ENCODE results near the gene SCYL3. TPM values are rescaled to one million over a fixed set of nuclear protein-coding genes. Genes with fewer than 3 reads are reported as not detected.

Gene SCYL3
- total RNA-seq, 4 donors from 2014 or later = 12.3 to 42.3 (median 25.1) TPM

GRCh38 chr1:169804941-169805340 lies 88.8 kb downstream of the SCYL3 start:
- no peaks in the 10 kb centered on the region for H3K4me1 ChIP-seq
- no peak for DNase-seq
- TF ChIP-seq POLR2AphosphoS5 (IDR thresholded peaks at IDR 0.05) (no peak), CTCF (IDR thresholded peaks at IDR 0.05) (no peak), EP300 (IDR thresholded peaks at IDR 0.05; ENCODE audit: low read depth) (no peak), POLR2A (IDR thresholded peaks at IDR 0.05) (no peak)
- intact Hi-C loops (cut with DNase I; ENCODE audit: low total_unique reads) (no loop called here), in situ Hi-C loops (cut with MboI; ENCODE audit: low pct_ligation_motif_present in 1 of 4, low pct_unique_long_range_greater_than_20kb in 1 of 4, low sequenced_read_pairs in 3 of 4) (loop anchor here in 2 of 4 donors (10.0 to 25.0 kb wide), 2 partner anchors 218 to 250 kb away; partner anchors contain the start of gene F5 (in 1 of the 2))
- no peaks in the 10 kb centered on the region for H3K9me3 ChIP-seq
- no peak overlapping the region for H3K4me3 ChIP-seq
- no peaks in the 10 kb centered on the region for H3K27me3 ChIP-seq
- no peak overlapping the region for H3K27ac ChIP-seq
- H3K36me3 ChIP-seq = peaks cover 0 to 6% (median 0%) of the 10 kb centered on the region in 4 donors
- WGBS, 2 donors (ENCODE audit: low coverage in 1 of 2) = 83 to 96% methylated on average over 1 to 2 of the region's 2 CpGs

- in situ Hi-C loops (cut with MboI; ENCODE audit: low pct_ligation_motif_present in 1 of 4, low pct_unique_long_range_greater_than_20kb in 1 of 4, low sequenced_read_pairs in 3 of 4) (loop anchor here in 2 of 4 donors (10.0 to 25.0 kb wide), 2 partner anchors 216 to 248 kb away; partner anchors contain the start of gene F5 (in 1 of the 2)), intact Hi-C loops (cut with DNase I; ENCODE audit: low total_unique reads) (no loop called here)
- DNase-seq = no peak
- TF ChIP-seq POLR2A (IDR thresholded peaks at IDR 0.05) = no peak
- TF ChIP-seq EP300 (IDR thresholded peaks at IDR 0.05; ENCODE audit: low read depth) = no peak
- Histone ChIP-seq H3K27ac (no peak overlapping the region), H3K27me3 (no peaks in the 10 kb centered on the region), H3K36me3 (peaks cover 0 to 6% (median 0%) of the 10 kb centered on the region in 4 donors), H3K4me3 (no peak overlapping the region), H3K4me1 (no peaks in the 10 kb centered on the region), H3K9me3 (no peaks in the 10 kb centered on the region)
Measured at GRCh38 chr1:169802888-169803287, 90.8 kb downstream of the SCYL3 start.

Small RNA genes lying within 50 kb of the gene (small RNA-seq; reads per million reads assigned to genes)
- gene RN7SL333P = 0 to 0.18 (median 0) reads per million in 4 donors

Other genes starting within 250 kb of the SCYL3 start
- 1 to 10 TPM in 2 of 4 donors, under 1 TPM in 1, not detected in 1; 0.55 to 6.4 (median 2.9) TPM for gene SELL, start 182.3 kb downstream of the SCYL3 start, total RNA-seq
- under 1 TPM in 2 of 4 donors, not detected in 2; 0.14 to 0.16 TPM for gene SELE, start 159.8 kb downstream of the SCYL3 start, total RNA-seq
- 1 to 10 TPM in 2 of 4 donors, not detected in 2; 6.3 to 6.8 TPM for gene METTL18, start 99.0 kb downstream of the SCYL3 start, total RNA-seq
- 10 to 100 TPM; 21.7 to 58.9 (median 27.1) TPM for gene KIFAP3, start 180.8 kb upstream of the SCYL3 start, total RNA-seq